PC-3 (cell line): ENCODE results near the gene RNF19B. TPM values are rescaled to one million over a fixed set of nuclear protein-coding genes. Genes with fewer than 3 reads are reported as not detected.
A peak's percentile ranks its signal among the peaks of the same experiment; 100 is the strongest.
"Not testable (repeated sequence)": the region's sequence is repeated elsewhere in the genome, so short reads cannot be mapped to it uniquely, and the experiment has no call there.

Source experiments
- ATAC-seq: fragments of 200-7000 bp; cut with Tn5 transposase; 2 replicates; pipeline ENCODE4 v1.9.1; 2020; ENCODE audit warnings: mild to moderate bottlenecking, moderate library complexity
- BruUV-seq: library from RNA; stranded (reverse); fragments of 400-500 nt; replicated peaks from 2 replicates; lab custom pipeline; 2021; lab: Mats Ljungman, UMichigan
- CTCF ChIA-PET: fragments of 300-600 bp; sonication (Branson Sonifier 250); formaldehyde crosslinking; loops from one replicate; lab custom pipeline; 2022; ENCODE audit warnings: antibody characterized with exemption; lab: Charles Lee
- POLR2A ChIA-PET: fragments of 300-600 bp; sonication (Branson Sonifier 250); formaldehyde crosslinking; loops from one replicate; lab custom pipeline; 2022; ENCODE audit warnings: antibody characterized with exemption; ENCODE audit not compliant: unreplicated experiment; lab: Charles Lee
- DNase-seq: peaks from one replicate; pipeline ENCODE4 v3.0.0-alpha.2; 2015
- H2AFZ ChIP-seq: fragments of 300-600 bp; sonication (generic); 2 replicates; pipeline ENCODE4 v1.6.0; 2016; ENCODE audit warnings: antibody characterized with exemption, low read length
- H3F3A ChIP-seq: fragments of 300-600 bp; sonication (generic); one replicate; pipeline ENCODE4 v1.6.0; 2017; ENCODE audit warnings: antibody characterized with exemption, low read length, control low read depth, mild to moderate bottlenecking; ENCODE audit not compliant: unreplicated experiment
- H3K27ac ChIP-seq: fragments of 300-600 bp; sonication (generic); 2 replicates; pipeline ENCODE4 v1.5.1; 2016; ENCODE audit warnings: mild to moderate bottlenecking, low read length
- H3K27me3 ChIP-seq: fragments of 300-600 bp; sonication (generic); 2 replicates; pipeline ENCODE4 v1.6.1; 2016; ENCODE audit warnings: low read length, mixed read lengths
- H3K36me3 ChIP-seq: fragments of 300-600 bp; sonication (generic); 2 replicates; pipeline ENCODE4 v1.6.1; 2016; ENCODE audit warnings: low read depth, mixed run types, low read length, mixed read lengths
- H3K4me1 ChIP-seq: fragments of 300-600 bp; sonication (generic); 2 replicates; pipeline ENCODE4 v1.5.1; 2016; ENCODE audit warnings: low read length; ENCODE audit not compliant: insufficient read depth
- H3K4me2 ChIP-seq: fragments of 300-600 bp; sonication (generic); 2 replicates; pipeline ENCODE4 v1.6.0; 2016; ENCODE audit warnings: low read length
- H3K4me3 ChIP-seq: fragments of 300-600 bp; sonication (generic); 2 replicates; pipeline ENCODE4 v1.5.1; 2016; ENCODE audit warnings: mild to moderate bottlenecking, low read length, mixed read lengths
- H3K79me2 ChIP-seq: fragments of 300-600 bp; sonication (generic); 2 replicates; pipeline ENCODE4 v1.6.1; 2017; ENCODE audit warnings: low read length, mixed read lengths
- H3K9ac ChIP-seq: fragments of 300-600 bp; sonication (generic); 2 replicates; pipeline ENCODE4 v1.6.0; 2016; ENCODE audit warnings: mild to moderate bottlenecking, low read length
- H3K9me2 ChIP-seq: fragments of 300-600 bp; sonication (generic); replicated peaks from 2 replicates; pipeline ENCODE4 v1.6.1; 2016; ENCODE audit warnings: mixed run types, low read length, mixed read lengths
- H3K9me3 ChIP-seq: fragments of 300-600 bp; sonication (generic); 2 replicates; pipeline ENCODE4 v1.6.1; 2016; ENCODE audit warnings: low read length, mixed read lengths
- H4K20me1 ChIP-seq: fragments of 300-600 bp; sonication (generic); 2 replicates; pipeline ENCODE4 v1.6.1; 2016; ENCODE audit warnings: low read length, mixed read lengths
- CTCF ChIP-seq: fragments of 300-600 bp; sonication (generic); conservative IDR thresholded peaks from 2 replicates; pipeline ENCODE4 v1.5.1; 2017; ENCODE audit warnings: antibody characterized with exemption, low read depth, mild to moderate bottlenecking, low read length
- EZH2 ChIP-seq: fragments of 300-600 bp; sonication (generic); IDR thresholded peaks from one replicate; pipeline ENCODE4 v1.6.1; 2017; ENCODE audit warnings: antibody characterized with exemption, mild to moderate bottlenecking, low read length; ENCODE audit not compliant: unreplicated experiment
- EZH2phosphoT487 ChIP-seq: fragments of 300-600 bp; sonication (generic); IDR thresholded peaks from 2 replicates; pipeline ENCODE4 v1.6.1; 2018; ENCODE audit warnings: mild to moderate bottlenecking, antibody characterized with exemption, low read length, borderline replicate concordance
- intact Hi-C: fragments of 100-400 bp; cut with micrococcal nuclease; formaldehyde crosslinking; loops from 2 replicates; pipeline ENCODE4 v1.9.0; 2023
- total RNA-seq: library from RNA; depleted of rRNA; stranded (reverse); fragments of >200 nt; gene quantifications from 2 replicates; pipeline ENCODE4 v1.2.3, GENCODE V29; 2014

Gene RNF19B
- total RNA-seq, 1 experiment from 2014 or later = 17.9 TPM

GRCh38 chr1:32907435-32907834, 57.2 kb downstream of the RNF19B start:
- H3K4me3 ChIP-seq = no peak overlapping the region
- ChIA-PET POLR2A (no interaction called here), CTCF (no interaction called here)
- H3F3A ChIP-seq = no peaks in the 10 kb centered on the region
- H2AFZ ChIP-seq = peak overlapping the region; percentile 48; the same call in 1 of the 2 replicates
- H4K20me1 ChIP-seq = no peaks in the 10 kb centered on the region
- TF ChIP-seq EZH2 (no peak), EZH2phosphoT487 (no peak), CTCF (no peak)
- no peak for DNase-seq
- no peaks in the 10 kb centered on the region for H3K36me3 ChIP-seq
- H3K9me3 ChIP-seq = no peaks in the 10 kb centered on the region
- H3K4me1 ChIP-seq = no peaks in the 10 kb centered on the region
- BruUV-seq = no TSS peak
- intact Hi-C loops = no loop called here
- H3K27me3 ChIP-seq = no peaks in the 10 kb centered on the region
- no peak overlapping the region for H3K9ac ChIP-seq
- ATAC-seq = peak; percentile 37; the same call in 1 of the 2 replicates
- no peaks in the 10 kb centered on the region for H3K79me2 ChIP-seq
- H3K4me2 ChIP-seq = no peak overlapping the region
- H3K27ac ChIP-seq = no peak overlapping the region
- H3K9me2 ChIP-seq = no peaks in the 10 kb centered on the region

GRCh38 chr1:32906654-32907053, 58.0 kb downstream of the RNF19B start:
- TF ChIP-seq CTCF (no peak), EZH2 (no peak), EZH2phosphoT487 (no peak)
- Histone ChIP-seq H3K36me3 (no peaks in the 10 kb centered on the region), H3K27me3 (no peaks in the 10 kb centered on the region), H3K4me3 (no peak overlapping the region), H2AFZ (no peak overlapping the region), H3K4me1 (no peaks in the 10 kb centered on the region), H3F3A (no peaks in the 10 kb centered on the region), H3K27ac (no peak overlapping the region), H3K9me2 (no peaks in the 10 kb centered on the region), H3K9ac (no peak overlapping the region), H4K20me1 (no peaks in the 10 kb centered on the region), H3K79me2 (no peaks in the 10 kb centered on the region), H3K4me2 (no peak overlapping the region), H3K9me3 (no peaks in the 10 kb centered on the region)
- intact Hi-C loops = no loop called here
- ChIA-PET CTCF (no interaction called here), POLR2A (no interaction called here)
- ATAC-seq = no peak
- no TSS peak for BruUV-seq
- no peak for DNase-seq

GRCh38 chr1:32905588-32905987, 59.0 kb downstream of the RNF19B start:
- H4K20me1 ChIP-seq, H3K4me1 ChIP-seq, H3K9me2 ChIP-seq, H3K27ac ChIP-seq, H3K9me3 ChIP-seq, H3K4me2 ChIP-seq, H3K4me3 ChIP-seq, H3K9ac ChIP-seq, H3F3A ChIP-seq, H3K79me2 ChIP-seq, ATAC-seq, H2AFZ ChIP-seq, intact Hi-C loops, CTCF ChIA-PET, BruUV-seq, POLR2A ChIA-PET, H3K27me3 ChIP-seq, DNase-seq, H3K36me3 ChIP-seq: not testable (repeated sequence)
